Heart right ventricle (tissue), 16 donors: Measurements from ENCODE around the gene RANBP10. TPM values are rescaled to one million over a fixed set of nuclear protein-coding genes. Genes with fewer than 3 reads are reported as not detected.

Experiments used
- ATAC-seq, 8 donors: fragments of 200-7000 bp; cut with Tn5 transposase; one replicate each; pipeline ENCODE4 v1.9.1; 2020; ENCODE audit warnings: mild to moderate bottlenecking in 8 of 8, moderate library complexity in 8 of 8, moderate number of reproducible peaks in 1 of 8
- DNase-seq, 2 donors: peaks; one replicate each; pipeline ENCODE4 v3.0.0-alpha.2; 2020
- H3K27ac ChIP-seq, 10 donors: fragments of 200-600 bp; sonication (generic) in 2 of 10; one replicate each; pipeline versions ENCODE4 v1.5.0 to v1.8.0; 2020 to 2022; ENCODE audit warnings: mild to moderate bottlenecking in 3 of 10
- H3K27me3 ChIP-seq, 7 donors: fragments of 200-600 bp; one replicate each; pipeline ENCODE4 v1.8.0; 2021 to 2022; ENCODE audit warnings: mild to moderate bottlenecking in 2 of 7
- H3K36me3 ChIP-seq, 9 donors: fragments of 200-600 bp; sonication (generic) in 1 of 9; one replicate each; pipeline versions ENCODE4 v1.5.0 to v1.8.0; 2020 to 2022; ENCODE audit warnings: mild to moderate bottlenecking in 2 of 9
- H3K4me1 ChIP-seq, 9 donors: fragments of 200-600 bp; sonication (generic) in 1 of 9; one replicate each; pipeline versions ENCODE4 v1.5.0 to v1.8.0; 2020 to 2022; ENCODE audit warnings: mild to moderate bottlenecking in 4 of 9
- H3K4me3 ChIP-seq, 10 donors: fragments of 200-600 bp; sonication (generic) in 2 of 10; one replicate each; pipeline versions ENCODE4 v1.5.0 to v1.8.0; 2020 to 2022; ENCODE audit warnings: mild to moderate bottlenecking in 7 of 10, moderate library complexity in 2 of 10
- H3K9me3 ChIP-seq, 11 donors: fragments of 200-600 bp in 10 of 11; sonication (generic) in 2 of 11; one replicate each; pipeline versions ENCODE4 v1.5.0 to v1.8.0; 2013 to 2022; ENCODE audit warnings: mild to moderate bottlenecking in 2 of 11, control low read depth in 1 of 11, moderate library complexity in 1 of 11
- CTCF ChIP-seq, 9 donors: fragments of 200-600 bp; sonication (generic) in 2 of 9; IDR thresholded peaks; one replicate each; pipeline versions ENCODE4 v1.5.0 to v1.8.0; 2021 to 2022; ENCODE audit warnings: antibody characterized with exemption in 9 of 9, mild to moderate bottlenecking in 5 of 9, moderate library complexity in 1 of 9
- WGBS, 2 donors: extraction: QIAGEN DNeasy Blood & Tissue Kit; methylation state at CpG; one replicate each; pipeline ENCODE4 v1.1.7; 2013; ENCODE audit warnings: inconsistent platforms in 1 of 2; 5-methylcytosine and 5-hydroxymethylcytosine counted together
- intact Hi-C, 10 donors: fragments of 100-400 bp; cut with DNase I; formaldehyde crosslinking; loops; one replicate each; pipeline versions ENCODE4 v1.11.1 to v1.14.2; 2022
- polyA plus RNA-seq, 2 donors: library from polyadenylated mRNA; stranded (reverse); fragments of 200-250 nt; gene quantifications; one replicate each; pipeline ENCODE4 v1.2.3, GENCODE V29; 2013
- total RNA-seq, 10 donors: library from RNA; stranded (reverse); fragmentation: NEBNext Ultra II Directional in 3 of 10; extraction: Animal tissue kit (Norgen Biotek cat#: 25700) in 3 of 10; gene quantifications; one replicate each; pipeline versions ENCODE4 v1.2.1 to v1.2.4, GENCODE V29; 2021 to 2023
- donor health status: Arrhythmogenic right ventricular cardiomyopathy.
- donor health status: ischemic (EF 13 %, LVEDD 7.1; RV severe dilation, severe dysfunction).
- donor health status: healthy with polysubstance abuse.
- donor health status: DM: no; HTN: yes; CAD: no.
- donor health status: DM: no; HTN: no; CAD: no.
- donor health status: ischemic (EF 25% LVEDD 6.9; RV normal size, moderate dysfunction).
- donor health status: ischemic (EF 25% LVEDD 5.7; RV mildly dilated, moderate dysfunction).
- donor health status: healthy.
- donor health status: DM: yes; HTN: yes; CAD: no.
- donor health status: Ischemic cardiomyopathy.
- donor health status: ischemic (EF 35%, LVEDD 5.7; RV mildly dilated, moderate dysfunction).
- donor health status: nonischemic (EF 11% LVEDD 7.7; RV severe dilation, severe dysfunction).
- donor health status: DM: yes; HTN: yes; CAD: no.
- donor health status: PGD.
- donor health status: ischemic (EF 29% LVEDD 5.4; RV normal size, mild dysfunction).
- donor health status: nonischemic (EF 23%, LVEDD 6.1; RV moderate dilation, normal function).

The RANBP10 gene
- total and polyA plus RNA-seq, 12 donors = 6.4 to 21.6 (median 13.4) TPM

DNA sequence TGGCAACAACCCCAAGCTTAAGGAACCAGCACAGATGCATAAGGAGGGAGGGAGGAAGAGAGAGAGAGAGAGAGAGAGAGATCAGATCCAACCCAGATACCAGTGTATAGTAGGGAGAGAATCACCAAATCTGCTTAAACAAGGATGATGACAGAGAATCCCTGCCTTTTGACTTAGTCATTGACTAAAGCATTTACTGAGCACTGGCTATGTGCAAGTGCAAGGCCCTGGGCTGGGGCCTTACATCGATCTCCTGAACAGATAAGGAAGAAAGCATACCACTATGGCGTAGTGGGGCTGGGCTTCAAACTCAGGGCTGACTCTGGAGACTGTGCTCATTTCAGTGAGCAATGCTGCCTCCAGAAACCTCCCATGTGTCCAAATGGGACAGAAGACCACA, 16.2 kb upstream of the RANBP10 start:
- DNase-seq (no peak), ATAC-seq (peak in 1 of 8 donors; percentile 6)
- intact Hi-C loops = loop anchor here in 1 of 10 donors (10.0 kb wide), 1 partner anchor 212 kb away; no protein-coding TSS in a partner anchor
- no peak overlapping the region for H3K27ac ChIP-seq
- WGBS, 2 donors = 89 to 92% methylated on average over 2 of the region's 2 CpGs
- peaks cover 0 to 18% (median 0%) of the 10 kb centered on the region in 9 donors for H3K36me3 ChIP-seq
- H3K4me3 ChIP-seq = no peak overlapping the region
- H3K9me3 ChIP-seq = no peaks in the 10 kb centered on the region
- H3K27me3 ChIP-seq = no peaks in the 10 kb centered on the region
- no peak for TF ChIP-seq CTCF (IDR thresholded peaks at IDR 0.05)
- no peaks in the 10 kb centered on the region for H3K4me1 ChIP-seq

GRCh38 chr16:67820608-67821259, 14.4 kb upstream of the RANBP10 start:
- no peaks in the 10 kb centered on the region for H3K9me3 ChIP-seq
- intact Hi-C loops = loop anchor here in 1 of 10 donors (10.0 kb wide), 1 partner anchor 214 kb away; no protein-coding TSS in a partner anchor
- 94 to 95% methylated on average over 11 of the region's 11 CpGs for WGBS, 2 donors
- no peak overlapping the region for H3K27ac ChIP-seq
- H3K4me1 ChIP-seq = peaks cover 0 to 7% (median 0%) of the 10 kb centered on the region in 9 donors
- TF ChIP-seq CTCF (IDR thresholded peaks at IDR 0.05) = no peak
- H3K27me3 ChIP-seq = no peaks in the 10 kb centered on the region
- H3K36me3 ChIP-seq = peaks cover 0 to under 1% (median 0%) of the 10 kb centered on the region in 9 donors
- no peak overlapping the region for H3K4me3 ChIP-seq
- DNase-seq (no peak), ATAC-seq (no peak)

DNA sequence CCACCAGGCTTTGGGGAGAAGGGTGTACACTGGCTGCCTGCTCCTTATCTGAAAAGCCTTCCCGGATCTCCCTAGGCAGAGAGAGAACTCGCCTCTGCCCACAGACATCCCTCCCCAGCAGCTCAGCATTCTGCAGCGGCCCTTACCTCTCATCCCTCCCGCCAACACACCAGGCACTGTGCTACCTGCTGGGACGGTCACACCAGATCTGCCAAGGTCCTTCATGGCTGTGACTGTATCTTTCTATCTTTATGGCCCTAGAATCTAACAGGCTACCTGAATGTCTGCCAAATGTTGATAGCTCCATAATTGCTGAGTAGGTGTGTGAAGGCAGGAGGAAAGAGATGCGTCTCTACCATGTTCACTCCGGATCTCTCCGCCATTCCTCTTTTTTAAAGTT, 8.2 kb upstream of the RANBP10 start:
- no peak for DNase-seq
- no peak overlapping the region for H3K4me3 ChIP-seq
- no peak for ATAC-seq
- no peaks in the 10 kb centered on the region for H3K27me3 ChIP-seq
- intact Hi-C loops = loop anchor here in 6 of 10 donors (2.0 to 10.0 kb wide), 7 partner anchors 56 to 410 kb away; no protein-coding TSS in a partner anchor
- peaks cover 0 to 7% (median 0%) of the 10 kb centered on the region in 9 donors for H3K4me1 ChIP-seq
- WGBS, 2 donors = 81 to 87% methylated on average over 8 of the region's 8 CpGs
- no peaks in the 10 kb centered on the region for H3K36me3 ChIP-seq
- H3K27ac ChIP-seq = no peak overlapping the region
- no peak for TF ChIP-seq CTCF (IDR thresholded peaks at IDR 0.05)
- no peaks in the 10 kb centered on the region for H3K9me3 ChIP-seq

GRCh38 chr16:67811899-67812298, 5.5 kb upstream of the RANBP10 start:
- intact Hi-C loops = loop anchor here in 6 of 10 donors (5.0 to 10.0 kb wide), 6 partner anchors 137 to 413 kb away; no protein-coding TSS in a partner anchor
- ATAC-seq (no peak), DNase-seq (no peak)
- Histone ChIP-seq H3K36me3 (no peaks in the 10 kb centered on the region), H3K4me3 (no peak overlapping the region), H3K9me3 (no peaks in the 10 kb centered on the region), H3K27me3 (no peaks in the 10 kb centered on the region), H3K27ac (no peak overlapping the region), H3K4me1 (peaks cover 0 to 12% (median 8%) of the 10 kb centered on the region in 9 donors)
- 95 to 98% methylated on average over 1 of the region's 1 CpG for WGBS, 2 donors
- no peak for TF ChIP-seq CTCF (IDR thresholded peaks at IDR 0.05)
